GM18498 (cell line): ENCODE data around the gene STK11IP.

ENCODE experiments used
- ATAC-seq: cut with Tn5 transposase; IDR thresholded peaks from one replicate; pipeline ENCODE4 v1.9.1; 2021; ENCODE audit warnings: mild to moderate bottlenecking, moderate library complexity; ENCODE audit not compliant: unreplicated experiment

STK11IP gene

DNA sequence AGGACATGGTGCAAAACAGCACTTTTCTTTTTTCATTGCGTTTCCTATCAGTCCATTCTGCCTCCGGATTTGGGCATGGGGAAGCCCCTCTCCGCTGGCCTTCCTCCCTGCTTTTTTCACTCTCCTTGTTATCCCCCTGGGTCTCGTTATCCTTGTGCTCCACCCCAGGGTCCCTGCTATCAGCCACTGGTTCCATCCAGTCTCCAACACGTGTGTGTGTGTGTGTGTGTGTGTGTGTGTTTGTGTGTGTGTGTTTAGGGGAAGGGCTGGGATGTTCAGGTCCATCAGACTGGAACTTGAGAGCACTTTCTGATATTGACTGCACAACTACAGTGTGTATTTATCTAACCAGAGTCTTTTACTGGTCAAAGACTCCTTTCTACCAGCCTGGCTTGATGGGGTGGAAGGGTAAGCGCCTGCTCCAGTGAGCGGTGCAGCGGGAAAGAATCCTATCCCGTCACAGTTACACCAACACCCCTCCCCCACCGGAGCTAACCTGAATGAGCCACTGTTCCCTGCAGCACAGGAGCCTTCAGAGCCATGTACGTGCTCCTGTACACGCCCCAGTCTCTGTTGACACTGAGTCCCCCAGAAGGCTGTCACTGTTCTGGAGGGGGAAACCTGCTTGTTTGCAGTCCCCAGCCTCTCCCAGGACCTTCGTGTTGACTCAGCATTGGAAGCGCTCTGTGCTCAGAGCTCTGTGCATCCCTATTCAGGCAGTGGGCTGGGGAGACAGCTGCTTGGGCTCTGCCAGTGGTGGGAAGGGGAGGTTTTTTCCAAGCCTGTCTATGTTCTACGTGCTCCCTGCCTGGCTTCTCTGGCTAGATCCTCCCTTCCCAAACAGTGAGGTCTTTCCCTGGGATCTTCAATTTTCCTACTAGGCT, 20.9 kb upstream of the STK11IP start:
- no peak for ATAC-seq

DNA sequence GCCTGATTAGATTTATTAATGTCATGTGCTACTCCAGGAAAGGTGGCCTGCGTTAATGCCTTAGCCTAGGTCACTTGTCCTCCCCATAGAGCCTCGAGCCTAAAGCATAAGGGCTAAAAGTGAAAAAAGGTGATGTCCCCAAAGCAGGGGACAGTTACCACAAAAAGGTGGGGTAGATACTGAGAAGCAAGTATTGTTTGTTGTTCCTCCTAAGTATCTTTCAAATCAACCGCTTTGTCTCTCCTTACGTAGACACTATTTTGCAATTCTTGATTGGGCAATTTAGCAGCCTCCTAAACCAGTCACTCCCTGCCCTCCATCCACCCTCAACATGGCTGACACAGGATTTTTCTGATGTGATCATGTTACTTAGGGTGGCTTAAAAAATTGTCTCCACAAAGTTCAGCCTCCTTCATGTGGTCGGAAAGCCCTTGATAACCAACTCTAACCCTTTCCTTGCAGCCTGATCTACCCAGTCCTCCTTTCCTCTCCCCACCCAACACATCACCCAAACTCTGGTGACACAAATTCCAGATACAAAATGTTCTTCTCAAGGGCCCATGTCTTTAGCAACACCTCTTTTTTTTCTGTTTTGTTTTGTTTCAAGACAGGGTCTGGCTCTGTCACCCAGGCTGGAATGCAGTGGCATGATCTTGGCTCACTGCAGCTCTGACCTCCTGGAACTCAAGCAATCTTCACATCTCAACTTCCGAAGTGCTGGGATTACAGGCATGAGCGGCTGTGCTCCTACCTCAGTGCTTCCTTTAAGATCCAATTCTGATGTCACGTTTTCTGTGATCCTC, 18.6 kb upstream of the STK11IP start:
- ATAC-seq = no peak

GRCh38 chr2:219581346-219581745, 16.3 kb upstream of the STK11IP start:
- ATAC-seq = no peak

GRCh38 chr2:219591091-219591490, 6.6 kb upstream of the STK11IP start:
- ATAC-seq = no peak

DNA sequence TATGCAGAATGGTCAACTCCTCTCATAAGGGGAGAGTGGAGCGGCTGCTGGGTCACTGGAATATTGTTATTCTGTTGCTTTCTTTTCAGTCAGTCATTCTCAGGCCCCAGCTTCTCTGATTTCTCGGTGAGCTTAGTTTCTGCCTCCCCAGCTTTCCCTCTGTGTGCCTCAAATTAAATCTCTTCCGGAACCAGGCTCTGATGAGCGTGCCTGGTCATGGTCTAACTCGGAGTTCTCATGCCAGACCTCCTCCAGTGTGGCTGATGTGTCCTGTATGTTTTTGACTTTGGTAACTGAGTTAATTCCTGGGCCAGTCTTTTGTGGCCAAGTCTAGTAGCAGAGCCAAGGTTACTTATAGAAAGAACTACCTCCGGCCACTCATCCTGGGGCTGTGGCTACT, 4.9 kb upstream of the STK11IP start:
- ATAC-seq = no peak

- ATAC-seq = no peak
These were observed 4.5 kb upstream of the STK11IP start for GRCh38 chr2:219593154-219593553.

DNA sequence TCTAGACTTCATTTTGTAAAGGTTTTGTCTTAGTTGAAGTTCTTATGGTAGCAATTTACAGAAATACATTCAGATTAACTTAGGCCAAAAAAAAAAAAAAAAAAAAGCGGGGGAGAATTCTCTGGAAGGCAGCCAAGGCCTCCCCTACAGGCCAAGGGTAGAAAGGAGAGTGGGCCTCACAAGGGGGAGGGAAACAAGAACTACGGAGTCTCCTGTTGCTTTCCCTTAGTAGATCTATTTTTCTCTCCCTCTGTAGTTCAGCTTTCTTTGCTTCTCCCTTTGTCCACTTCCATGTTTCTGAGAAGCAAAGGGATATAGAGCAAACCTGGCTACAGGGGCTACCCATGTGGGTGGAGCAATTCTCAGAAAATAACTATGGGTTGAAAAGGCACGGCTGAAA, 2.4 kb upstream of the STK11IP start:
- ATAC-seq = no peak

DNA sequence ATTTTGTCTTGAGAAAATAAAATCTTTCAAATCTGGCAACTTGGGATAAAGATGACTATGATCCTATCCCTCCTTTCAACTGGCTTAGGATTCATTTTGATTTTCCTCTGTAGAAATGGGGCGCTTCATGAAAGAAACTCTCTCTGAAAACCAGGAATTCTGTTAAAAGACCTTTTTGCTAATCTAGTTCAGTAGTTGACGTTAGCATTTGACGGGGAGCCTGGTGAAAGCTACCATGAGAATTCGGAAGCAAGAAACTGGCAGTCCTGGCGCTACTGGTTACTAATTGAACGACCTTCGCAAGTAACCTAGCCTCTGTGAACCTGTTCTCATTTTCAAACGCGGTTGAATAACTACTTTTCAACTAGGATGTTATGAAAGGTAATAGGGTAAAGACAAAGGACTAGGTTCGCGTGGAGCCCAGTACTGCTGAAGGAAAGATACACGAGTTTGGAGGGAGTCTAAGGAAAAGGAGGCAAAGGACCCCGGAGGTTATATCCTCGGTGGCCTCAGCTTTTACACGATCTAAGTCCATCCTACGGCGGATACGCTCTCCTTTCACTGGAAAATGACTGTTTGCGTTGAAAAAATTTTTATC, 604 bp upstream of the STK11IP start:
- no peak for ATAC-seq

- no peak for ATAC-seq
These were observed 836 bp downstream of the STK11IP start for GRCh38 chr2:219598308-219599078.

DNA sequence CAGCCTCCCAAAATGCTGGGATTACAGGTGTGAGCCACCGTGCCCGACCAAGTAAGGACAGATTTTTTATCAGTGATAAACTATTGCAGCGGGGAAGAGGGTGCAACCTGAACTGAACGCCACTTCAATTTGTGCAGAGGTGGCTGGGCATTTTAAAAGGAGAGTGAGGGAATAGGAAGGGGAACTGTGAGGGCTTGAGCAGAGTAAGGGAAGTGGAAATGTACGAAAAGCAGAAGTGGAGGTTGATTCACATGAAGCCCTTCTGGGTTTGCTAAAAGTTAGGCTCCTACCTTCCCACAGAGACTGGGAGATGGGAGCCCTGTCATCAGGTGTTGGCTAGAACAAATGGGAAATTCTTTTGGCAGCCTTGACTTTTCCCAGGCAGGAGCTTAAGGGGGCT, 6.1 kb downstream of the STK11IP start:
- no peak for ATAC-seq

DNA sequence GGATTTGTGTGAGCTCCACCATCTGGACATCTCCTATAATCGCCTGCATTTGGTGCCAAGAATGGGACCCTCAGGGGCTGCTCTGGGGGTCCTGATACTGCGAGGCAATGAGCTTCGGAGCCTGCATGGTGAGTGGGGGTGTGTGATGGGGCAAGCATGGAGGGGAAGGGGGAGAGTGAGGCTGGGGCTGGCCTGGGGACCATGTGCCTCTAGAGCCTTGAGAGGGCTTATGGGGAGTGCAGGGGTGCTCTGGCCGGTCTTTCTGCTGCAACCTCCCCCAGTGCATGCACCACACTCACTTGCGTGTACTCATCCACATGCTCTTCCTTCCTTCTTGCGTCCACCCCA, 7.9 kb downstream of the STK11IP start:
- ATAC-seq = no peak

- no peak for ATAC-seq
These were observed 10.3 kb downstream of the STK11IP start for GRCh38 chr2:219607931-219608330.

- no peak for ATAC-seq
These were observed 10.8 kb downstream of the STK11IP start for GRCh38 chr2:219608399-219608964.

DNA sequence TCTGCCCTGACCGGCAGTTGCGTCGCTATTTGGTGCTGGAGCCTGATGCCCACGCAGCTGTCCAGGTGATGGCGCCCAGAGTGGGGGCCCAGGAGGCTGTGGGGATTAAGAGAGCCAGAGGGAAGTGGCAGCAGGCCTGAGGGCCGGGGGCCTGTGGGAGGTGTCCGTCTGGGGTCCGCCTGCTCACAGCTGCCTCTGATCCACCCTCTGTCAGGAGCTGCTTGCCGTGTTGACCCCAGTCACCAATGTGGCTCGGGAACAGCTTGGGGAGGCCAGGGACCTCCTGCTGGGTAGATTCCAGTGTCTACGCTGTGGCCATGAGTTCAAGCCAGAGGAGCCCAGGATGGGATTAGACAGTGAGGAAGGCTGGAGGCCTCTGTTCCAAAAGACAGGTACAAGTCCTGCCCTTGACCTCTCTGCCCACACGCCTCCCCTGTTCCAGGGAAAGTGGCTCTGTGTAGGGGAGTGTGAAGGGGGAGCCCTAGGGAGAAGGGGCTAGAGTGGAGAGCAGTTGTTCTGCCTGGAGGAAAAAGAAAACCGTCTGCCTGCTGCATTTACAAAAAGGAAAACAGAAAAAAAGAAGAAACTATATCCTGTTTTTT, 11.6 kb downstream of the STK11IP start:
- no peak for ATAC-seq

- no peak for ATAC-seq
These were observed 13.6 kb downstream of the STK11IP start for GRCh38 chr2:219611306-219611705.

DNA sequence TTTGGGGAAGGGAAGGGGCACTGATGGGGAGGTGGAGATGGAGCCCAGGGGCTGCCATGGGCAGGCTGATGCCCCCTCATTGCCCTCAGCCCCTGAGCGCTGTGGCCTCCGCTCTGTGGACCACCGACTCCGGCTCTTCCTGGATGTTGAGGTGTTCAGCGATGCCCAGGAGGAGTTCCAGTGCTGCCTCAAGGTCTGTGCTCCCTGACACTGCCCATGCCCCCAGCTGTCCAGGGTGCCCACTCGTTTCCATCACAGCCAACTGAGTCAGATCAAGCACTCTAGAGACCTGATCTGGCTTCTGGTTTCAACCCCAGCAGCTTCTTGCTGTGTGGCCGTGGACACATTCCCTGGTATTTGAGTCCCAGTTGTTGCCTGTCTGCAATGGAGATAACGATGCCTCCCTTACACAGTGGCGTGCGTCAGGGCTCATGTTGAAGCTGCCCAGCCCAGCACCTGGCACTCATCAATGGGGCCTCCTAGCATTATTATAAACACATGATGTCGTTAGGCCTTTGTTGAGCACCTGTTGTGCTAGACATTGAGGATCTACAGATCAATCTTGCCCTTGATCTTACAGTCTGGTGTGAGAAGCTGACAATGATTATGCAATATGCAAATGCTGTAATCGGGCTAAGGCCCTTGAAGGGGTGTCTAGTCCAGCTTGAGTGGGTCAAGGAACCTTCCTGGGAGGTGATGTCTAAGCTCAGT, 14.4 kb downstream of the STK11IP start:
- ATAC-seq = no peak

DNA sequence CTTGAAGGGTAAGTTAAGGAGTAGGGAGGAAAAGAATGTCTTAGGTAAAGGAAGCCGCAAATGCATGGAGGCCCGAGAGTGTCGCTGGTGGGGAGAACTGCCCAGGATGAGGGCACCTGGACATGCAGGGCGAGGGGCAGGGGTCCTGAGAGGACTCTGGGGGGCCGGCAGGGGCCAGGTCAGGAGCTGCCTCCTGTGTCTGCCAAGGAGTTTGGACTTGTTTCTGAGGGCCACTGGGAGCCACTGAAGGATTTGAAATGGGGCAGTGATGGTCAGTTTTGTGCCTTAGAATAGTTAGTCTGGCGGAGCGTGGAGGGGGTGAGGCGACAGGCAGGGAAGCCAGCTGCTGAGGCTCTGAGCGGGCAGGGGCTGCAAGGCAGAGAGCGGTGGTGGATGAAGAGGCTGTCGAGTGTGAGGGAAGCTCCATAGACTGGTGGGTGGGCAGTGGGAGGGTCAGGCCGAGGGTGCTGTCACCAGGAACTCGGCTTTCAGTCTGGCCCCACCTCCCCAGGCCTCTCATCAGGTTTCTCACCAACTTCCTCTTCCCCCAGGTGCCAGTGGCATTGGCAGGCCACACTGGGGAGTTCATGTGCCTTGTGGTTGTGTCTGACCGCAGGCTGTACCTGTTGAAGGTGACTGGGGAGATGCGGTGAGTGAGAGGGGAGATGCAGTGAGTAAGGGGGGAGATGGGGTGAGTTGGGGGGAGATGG, 15.1 kb downstream of the STK11IP start:
- peak; percentile 75 for ATAC-seq

GRCh38 chr2:219613461-219614070, 15.9 kb downstream of the STK11IP start:
- ATAC-seq = no peak
